Measurements from ENCODE around the gene TMPRSS6.

TMPRSS6 gene

DNA sequence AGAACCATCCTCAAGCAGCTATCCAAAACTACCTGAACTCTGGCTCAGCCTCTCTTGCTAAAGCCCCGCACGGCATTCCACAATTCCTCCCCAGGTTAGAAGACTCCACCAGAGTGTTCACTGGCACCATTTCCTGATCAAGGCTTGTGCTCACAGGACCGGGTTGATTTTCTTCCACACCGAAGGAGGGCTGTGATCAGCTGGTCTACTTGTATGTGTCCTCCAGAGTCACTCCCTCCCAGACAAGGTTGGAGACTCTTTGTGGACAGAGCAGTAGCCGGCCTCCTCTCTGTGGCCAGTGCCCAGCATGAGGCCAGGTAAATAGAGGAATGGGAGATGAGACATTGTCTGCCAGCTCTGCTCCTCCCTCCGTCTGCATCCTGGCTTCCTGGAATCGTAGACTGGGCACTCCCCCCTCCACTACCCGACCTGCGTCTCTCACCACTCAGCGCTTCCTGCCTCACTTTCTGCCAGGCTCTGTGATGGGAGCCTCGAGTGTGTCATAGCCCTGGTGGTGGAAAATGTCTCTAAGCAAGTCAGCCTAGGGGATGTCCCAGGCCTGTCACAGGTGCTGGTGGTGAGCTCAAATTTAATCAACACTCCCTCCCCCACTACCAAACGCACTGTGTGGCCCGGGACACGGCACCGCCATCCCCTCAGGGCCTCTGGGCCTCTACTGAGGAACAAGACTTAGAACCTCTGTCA lies 12.5 kb upstream of the TMPRSS6 start:
- TF ChIP-seq, protein P1, sequence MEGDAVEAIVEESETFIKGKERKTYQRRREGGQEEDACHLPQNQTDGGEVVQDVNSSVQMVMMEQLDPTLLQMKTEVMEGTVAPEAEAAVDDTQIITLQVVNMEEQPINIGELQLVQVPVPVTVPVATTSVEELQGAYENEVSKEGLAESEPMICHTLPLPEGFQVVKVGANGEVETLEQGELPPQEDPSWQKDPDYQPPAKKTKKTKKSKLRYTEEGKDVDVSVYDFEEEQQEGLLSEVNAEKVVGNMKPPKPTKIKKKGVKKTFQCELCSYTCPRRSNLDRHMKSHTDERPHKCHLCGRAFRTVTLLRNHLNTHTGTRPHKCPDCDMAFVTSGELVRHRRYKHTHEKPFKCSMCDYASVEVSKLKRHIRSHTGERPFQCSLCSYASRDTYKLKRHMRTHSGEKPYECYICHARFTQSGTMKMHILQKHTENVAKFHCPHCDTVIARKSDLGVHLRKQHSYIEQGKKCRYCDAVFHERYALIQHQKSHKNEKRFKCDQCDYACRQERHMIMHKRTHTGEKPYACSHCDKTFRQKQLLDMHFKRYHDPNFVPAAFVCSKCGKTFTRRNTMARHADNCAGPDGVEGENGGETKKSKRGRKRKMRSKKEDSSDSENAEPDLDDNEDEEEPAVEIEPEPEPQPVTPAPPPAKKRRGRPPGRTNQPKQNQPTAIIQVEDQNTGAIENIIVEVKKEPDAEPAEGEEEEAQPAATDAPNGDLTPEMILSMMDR (IDR thresholded peaks at IDR 0.05; ENCODE audit: low read depth, low read length): no peak
- H3K27me3 ChIP-seq: no peaks in the 10 kb centered on the region
- H3K36me3 ChIP-seq: no peaks in the 10 kb centered on the region
- DNase-seq: no peak
- no peaks in the 10 kb centered on the region for H3K4me1 ChIP-seq
- H3K9me3 ChIP-seq: no peaks in the 10 kb centered on the region
- H3K4me3 ChIP-seq (ENCODE audit: low read depth, low read length): no peak overlapping the region

GRCh38 chr22:37120569-37121340 lies 11.2 kb upstream of the TMPRSS6 start:
- TF ChIP-seq, protein P1 (IDR thresholded peaks at IDR 0.05; ENCODE audit: low read depth, low read length): no peak
- no peak overlapping the region for H3K4me3 ChIP-seq (ENCODE audit: low read depth, low read length)
- no peaks in the 10 kb centered on the region for H3K27me3 ChIP-seq
- H3K4me1 ChIP-seq: no peaks in the 10 kb centered on the region
- H3K36me3 ChIP-seq: no peaks in the 10 kb centered on the region
- no peaks in the 10 kb centered on the region for H3K9me3 ChIP-seq
- DNase-seq: no peak

DNA sequence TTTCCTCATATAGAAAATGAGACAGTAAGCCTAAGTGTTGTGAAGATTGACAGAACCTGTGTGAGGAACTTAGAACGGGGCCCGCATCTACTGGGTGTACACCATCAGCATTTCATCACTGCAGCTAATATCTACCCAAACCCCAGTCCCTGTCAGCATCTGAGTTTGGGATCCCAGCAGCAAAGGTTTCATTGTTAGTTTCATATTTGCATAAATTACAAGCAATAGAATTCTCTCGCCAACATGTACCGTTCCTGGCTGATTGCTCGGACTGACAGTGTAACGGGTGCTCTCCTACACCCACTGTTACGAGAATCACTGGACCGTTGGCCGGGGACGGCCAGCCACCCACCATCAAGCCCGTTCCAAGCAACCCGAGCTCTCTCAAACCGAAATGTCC lies 10.4 kb upstream of the TMPRSS6 start:
- Histone ChIP-seq H3K36me3 (no peaks in the 10 kb centered on the region), H3K27me3 (no peaks in the 10 kb centered on the region), H3K4me1 (no peaks in the 10 kb centered on the region), H3K9me3 (no peaks in the 10 kb centered on the region), H3K4me3 (ENCODE audit: low read depth, low read length) (no peak overlapping the region)
- TF ChIP-seq, protein P1 (IDR thresholded peaks at IDR 0.05; ENCODE audit: low read depth, low read length): no peak
- DNase-seq: no peak

DNA sequence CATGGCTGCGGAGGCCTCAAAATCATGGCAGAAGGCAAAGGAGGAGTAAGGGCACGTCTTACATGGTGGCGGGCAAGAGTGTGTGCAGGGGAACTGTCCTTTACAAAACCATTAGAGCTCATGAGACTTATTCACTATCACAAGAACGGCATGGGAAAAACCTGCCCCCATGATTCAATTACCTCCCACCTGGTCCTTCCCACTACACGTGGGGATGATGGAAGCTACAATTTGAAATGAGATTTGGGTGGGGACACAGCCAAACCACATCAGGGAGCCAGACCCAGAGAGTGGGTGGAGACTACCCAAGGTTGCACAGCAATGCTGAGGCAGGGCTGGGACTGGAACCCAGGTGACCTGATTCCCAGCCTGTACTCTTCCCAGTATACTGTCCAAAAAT lies 8.6 kb upstream of the TMPRSS6 start:
- no peak for DNase-seq
- no peaks in the 10 kb centered on the region for H3K9me3 ChIP-seq
- no peak overlapping the region for H3K4me3 ChIP-seq (ENCODE audit: low read depth, low read length)
- H3K36me3 ChIP-seq: no peaks in the 10 kb centered on the region
- TF ChIP-seq, protein P1 (IDR thresholded peaks at IDR 0.05; ENCODE audit: low read depth, low read length): no peak
- no peaks in the 10 kb centered on the region for H3K4me1 ChIP-seq
- H3K27me3 ChIP-seq: no peaks in the 10 kb centered on the region

GRCh38 chr22:37117092-37117491 lies 7.6 kb upstream of the TMPRSS6 start:
- no peaks in the 10 kb centered on the region for H3K4me1 ChIP-seq
- no peaks in the 10 kb centered on the region for H3K27me3 ChIP-seq
- H3K36me3 ChIP-seq: no peaks in the 10 kb centered on the region
- H3K9me3 ChIP-seq: no peaks in the 10 kb centered on the region
- no peak overlapping the region for H3K4me3 ChIP-seq (ENCODE audit: low read depth, low read length)
- no peak for DNase-seq
- TF ChIP-seq, protein P1 (IDR thresholded peaks at IDR 0.05; ENCODE audit: low read depth, low read length): no peak

DNA sequence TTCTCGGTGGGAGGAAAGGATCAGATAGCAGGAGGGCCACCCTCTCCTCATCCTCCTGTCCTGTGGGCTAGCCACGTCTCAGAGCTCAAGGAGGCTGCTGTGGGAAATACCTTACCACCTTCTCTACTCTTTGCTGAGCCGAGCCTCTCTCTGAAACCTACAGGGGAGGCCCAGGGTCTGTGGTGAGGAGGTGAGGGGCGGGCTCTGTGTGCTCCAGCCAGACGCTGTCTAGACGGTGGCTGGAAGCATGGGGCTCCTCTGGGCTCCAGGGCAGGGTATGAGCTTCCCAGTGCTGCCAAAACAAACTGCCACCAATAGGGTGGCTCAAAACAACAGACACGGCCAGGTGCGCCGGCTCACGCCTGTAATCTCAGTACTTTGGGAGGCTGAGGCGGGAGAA lies 5.5 kb upstream of the TMPRSS6 start:
- no peaks in the 10 kb centered on the region for H3K27me3 ChIP-seq
- no peaks in the 10 kb centered on the region for H3K4me1 ChIP-seq
- DNase-seq: no peak
- TF ChIP-seq, protein P1 (IDR thresholded peaks at IDR 0.05; ENCODE audit: low read depth, low read length): no peak
- H3K36me3 ChIP-seq: no peaks in the 10 kb centered on the region
- no peak overlapping the region for H3K4me3 ChIP-seq (ENCODE audit: low read depth, low read length)
- no peaks in the 10 kb centered on the region for H3K9me3 ChIP-seq

Measured in BE2C (cell line).